HepG2 (cell line): ENCODE measurements around the gene KRTAP5-6. TPM values are rescaled to one million over a fixed set of nuclear protein-coding genes. Genes with fewer than 3 reads are reported as not detected.

Source experiments
- DBP ChIP-seq: sonication (generic); formaldehyde crosslinking; IDR thresholded peaks from 2 replicates; pipeline ENCODE4 v1.4.0; 2020; ENCODE audit warnings: missing genetic modification reagents; ENCODE audit errors: not compliant biosample characterization
- HMGA1 ChIP-seq: sonication (generic); formaldehyde crosslinking; conservative IDR thresholded peaks from 2 replicates; pipeline ENCODE4 v1.4.0; 2020; ENCODE audit warnings: missing genetic modification reagents
- ZNF350 ChIP-seq: sonication (generic); formaldehyde crosslinking; IDR thresholded peaks from 2 replicates; pipeline ENCODE4 v1.4.0; 2020; ENCODE audit warnings: mild to moderate bottlenecking, low read depth, missing genetic modification reagents, borderline replicate concordance
- polyA plus RNA-seq, 8 experiments: library from polyadenylated mRNA; depleted of rRNA in 3 of 8; stranded (reverse) in 7 of 8; unstranded in 1 of 8; fragments of >200 nt; fragmentation: Illumina TruSeq in 4 of 8; extraction: Trizol in 4 of 8; gene quantifications; 2 replicates each; pipeline versions ENCODE4 v1.2.1 to v1.2.3, GENCODE V29; 2011 to 2016; ENCODE audit warnings: low read depth in 4 of 8, missing spikeins in 1 of 8, mixed read lengths in 1 of 8; ENCODE audit not compliant: insufficient read depth in 1 of 8
- total RNA-seq, 5 experiments: library from RNA; depleted of rRNA; stranded (reverse); fragments of >200 nt; fragmentation: Illumina TruSeq; extraction: Trizol; gene quantifications; 2 replicates each; pipeline ENCODE4 v1.2.3, GENCODE V29; 2016; ENCODE audit warnings: low read depth in 1 of 5
- TF ChIP-seq, protein P1 (sequence below): IDR thresholded peaks from 2 replicates; pipeline ENCODE4 v1.6.1; 2012; ENCODE audit warnings: low read length, improper control_type of control experiment
- TF ChIP-seq, protein P2 (sequence below): sonication (generic); formaldehyde crosslinking; IDR thresholded peaks from 2 replicates; pipeline ENCODE4 v1.5.1; 2020; ENCODE audit warnings: mild to moderate bottlenecking, missing genetic modification reagents, moderate library complexity
- TF ChIP-seq, protein P3 (sequence below): sonication (generic); formaldehyde crosslinking; IDR thresholded peaks from 2 replicates; pipeline ENCODE4 v1.4.0; 2020; ENCODE audit warnings: missing genetic modification reagents, mild to moderate bottlenecking, borderline replicate concordance
- TF ChIP-seq, protein P4 (sequence below): sonication (generic); formaldehyde crosslinking; IDR thresholded peaks from one replicate; pipeline ENCODE4 v1.5.1; 2020; ENCODE audit warnings: mild to moderate bottlenecking, missing genetic modification reagents; ENCODE audit errors: not compliant biosample characterization

KRTAP5-6 gene
- total and polyA plus RNA-seq, 2 of the 13 experiments (the other 11 are each of a cell fraction or from before 2014, with no cell fraction given): not detected

DNA sequence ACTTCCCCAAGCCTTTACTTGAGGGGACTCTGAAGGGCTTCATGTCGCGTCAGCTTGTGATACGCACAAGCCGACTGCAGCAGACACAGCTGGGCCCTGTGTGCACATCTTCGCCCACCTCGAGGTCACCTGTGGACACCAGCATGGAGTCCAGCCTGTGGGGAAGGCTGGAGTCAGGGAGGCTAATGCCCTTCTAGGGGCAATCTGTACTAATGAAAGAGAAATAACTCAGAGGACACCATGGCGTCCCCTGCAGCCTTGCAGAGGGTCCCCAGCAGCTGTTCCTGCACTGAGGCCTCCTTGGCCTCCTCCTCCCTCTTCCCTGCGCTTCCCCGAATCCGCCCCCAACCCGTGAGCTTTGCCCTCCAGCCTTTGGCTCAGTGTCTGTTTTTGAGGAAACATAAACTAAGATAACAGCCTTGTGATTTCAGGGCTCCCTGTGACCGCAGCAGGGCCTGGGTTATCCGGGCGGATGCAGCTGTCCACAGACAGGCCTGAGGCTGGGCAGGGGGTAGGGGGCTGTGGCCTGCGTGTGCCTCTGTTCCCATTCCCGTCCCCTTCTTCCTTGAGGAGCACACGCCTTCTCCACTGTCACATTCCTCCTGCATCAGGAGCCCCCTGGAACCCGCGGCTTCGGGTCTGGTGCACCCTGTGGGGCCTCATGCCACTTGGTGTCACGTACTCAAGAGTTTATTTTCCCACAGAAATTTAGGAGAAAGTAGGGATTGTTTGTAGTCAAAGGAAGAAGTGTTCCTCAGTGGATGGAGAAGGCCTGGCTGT, 42.4 kb upstream of the KRTAP5-6 start (continued):
- TF ChIP-seq, protein P1, sequence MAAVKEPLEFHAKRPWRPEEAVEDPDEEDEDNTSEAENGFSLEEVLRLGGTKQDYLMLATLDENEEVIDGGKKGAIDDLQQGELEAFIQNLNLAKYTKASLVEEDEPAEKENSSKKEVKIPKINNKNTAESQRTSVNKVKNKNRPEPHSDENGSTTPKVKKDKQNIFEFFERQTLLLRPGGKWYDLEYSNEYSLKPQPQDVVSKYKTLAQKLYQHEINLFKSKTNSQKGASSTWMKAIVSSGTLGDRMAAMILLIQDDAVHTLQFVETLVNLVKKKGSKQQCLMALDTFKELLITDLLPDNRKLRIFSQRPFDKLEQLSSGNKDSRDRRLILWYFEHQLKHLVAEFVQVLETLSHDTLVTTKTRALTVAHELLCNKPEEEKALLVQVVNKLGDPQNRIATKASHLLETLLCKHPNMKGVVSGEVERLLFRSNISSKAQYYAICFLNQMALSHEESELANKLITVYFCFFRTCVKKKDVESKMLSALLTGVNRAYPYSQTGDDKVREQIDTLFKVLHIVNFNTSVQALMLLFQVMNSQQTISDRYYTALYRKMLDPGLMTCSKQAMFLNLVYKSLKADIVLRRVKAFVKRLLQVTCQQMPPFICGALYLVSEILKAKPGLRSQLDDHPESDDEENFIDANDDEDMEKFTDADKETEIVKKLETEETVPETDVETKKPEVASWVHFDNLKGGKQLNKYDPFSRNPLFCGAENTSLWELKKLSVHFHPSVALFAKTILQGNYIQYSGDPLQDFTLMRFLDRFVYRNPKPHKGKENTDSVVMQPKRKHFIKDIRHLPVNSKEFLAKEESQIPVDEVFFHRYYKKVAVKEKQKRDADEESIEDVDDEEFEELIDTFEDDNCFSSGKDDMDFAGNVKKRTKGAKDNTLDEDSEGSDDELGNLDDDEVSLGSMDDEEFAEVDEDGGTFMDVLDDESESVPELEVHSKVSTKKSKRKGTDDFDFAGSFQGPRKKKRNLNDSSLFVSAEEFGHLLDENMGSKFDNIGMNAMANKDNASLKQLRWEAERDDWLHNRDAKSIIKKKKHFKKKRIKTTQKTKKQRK: no peak
- TF ChIP-seq, protein P2, sequence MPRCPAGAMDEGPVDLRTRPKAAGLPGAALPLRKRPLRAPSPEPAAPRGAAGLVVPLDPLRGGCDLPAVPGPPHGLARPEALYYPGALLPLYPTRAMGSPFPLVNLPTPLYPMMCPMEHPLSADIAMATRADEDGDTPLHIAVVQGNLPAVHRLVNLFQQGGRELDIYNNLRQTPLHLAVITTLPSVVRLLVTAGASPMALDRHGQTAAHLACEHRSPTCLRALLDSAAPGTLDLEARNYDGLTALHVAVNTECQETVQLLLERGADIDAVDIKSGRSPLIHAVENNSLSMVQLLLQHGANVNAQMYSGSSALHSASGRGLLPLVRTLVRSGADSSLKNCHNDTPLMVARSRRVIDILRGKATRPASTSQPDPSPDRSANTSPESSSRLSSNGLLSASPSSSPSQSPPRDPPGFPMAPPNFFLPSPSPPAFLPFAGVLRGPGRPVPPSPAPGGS (CRISPR knock-in tag): peak; percentile 55; the same call in 1 of the 2 replicates
- TF ChIP-seq HMGA1 (CRISPR knock-in tag) (no peak), ZNF350 (CRISPR knock-in tag) (peak; percentile 69), DBP (no peak)
- TF ChIP-seq, protein P3, sequence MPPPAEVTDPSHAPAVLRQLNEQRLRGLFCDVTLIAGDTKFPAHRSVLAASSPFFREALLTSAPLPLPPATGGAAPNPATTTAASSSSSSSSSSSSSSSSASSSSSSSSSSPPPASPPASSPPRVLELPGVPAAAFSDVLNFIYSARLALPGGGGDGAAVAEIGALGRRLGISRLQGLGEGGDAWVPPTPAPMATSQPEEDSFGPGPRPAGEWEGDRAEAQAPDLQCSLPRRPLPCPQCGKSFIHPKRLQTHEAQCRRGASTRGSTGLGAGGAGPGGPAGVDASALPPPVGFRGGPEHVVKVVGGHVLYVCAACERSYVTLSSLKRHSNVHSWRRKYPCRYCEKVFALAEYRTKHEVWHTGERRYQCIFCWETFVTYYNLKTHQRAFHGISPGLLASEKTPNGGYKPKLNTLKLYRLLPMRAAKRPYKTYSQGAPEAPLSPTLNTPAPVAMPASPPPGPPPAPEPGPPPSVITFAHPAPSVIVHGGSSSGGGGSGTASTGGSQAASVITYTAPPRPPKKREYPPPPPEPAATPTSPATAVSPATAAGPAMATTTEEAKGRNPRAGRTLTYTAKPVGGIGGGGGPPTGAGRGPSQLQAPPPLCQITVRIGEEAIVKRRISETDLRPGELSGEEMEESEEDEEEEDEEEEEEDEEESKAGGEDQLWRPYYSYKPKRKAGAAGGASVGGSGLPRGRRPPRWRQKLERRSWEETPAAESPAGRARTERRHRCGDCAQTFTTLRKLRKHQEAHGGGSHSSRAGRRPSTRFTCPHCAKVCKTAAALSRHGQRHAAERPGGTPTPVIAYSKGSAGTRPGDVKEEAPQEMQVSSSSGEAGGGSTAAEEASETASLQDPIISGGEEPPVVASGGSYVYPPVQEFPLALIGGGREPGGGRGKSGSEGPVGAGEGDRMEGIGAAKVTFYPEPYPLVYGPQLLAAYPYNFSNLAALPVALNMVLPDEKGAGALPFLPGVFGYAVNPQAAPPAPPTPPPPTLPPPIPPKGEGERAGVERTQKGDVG (CRISPR knock-in tag): peak; percentile 99; the same call in 1 of the 2 replicates
- TF ChIP-seq, protein P4, sequence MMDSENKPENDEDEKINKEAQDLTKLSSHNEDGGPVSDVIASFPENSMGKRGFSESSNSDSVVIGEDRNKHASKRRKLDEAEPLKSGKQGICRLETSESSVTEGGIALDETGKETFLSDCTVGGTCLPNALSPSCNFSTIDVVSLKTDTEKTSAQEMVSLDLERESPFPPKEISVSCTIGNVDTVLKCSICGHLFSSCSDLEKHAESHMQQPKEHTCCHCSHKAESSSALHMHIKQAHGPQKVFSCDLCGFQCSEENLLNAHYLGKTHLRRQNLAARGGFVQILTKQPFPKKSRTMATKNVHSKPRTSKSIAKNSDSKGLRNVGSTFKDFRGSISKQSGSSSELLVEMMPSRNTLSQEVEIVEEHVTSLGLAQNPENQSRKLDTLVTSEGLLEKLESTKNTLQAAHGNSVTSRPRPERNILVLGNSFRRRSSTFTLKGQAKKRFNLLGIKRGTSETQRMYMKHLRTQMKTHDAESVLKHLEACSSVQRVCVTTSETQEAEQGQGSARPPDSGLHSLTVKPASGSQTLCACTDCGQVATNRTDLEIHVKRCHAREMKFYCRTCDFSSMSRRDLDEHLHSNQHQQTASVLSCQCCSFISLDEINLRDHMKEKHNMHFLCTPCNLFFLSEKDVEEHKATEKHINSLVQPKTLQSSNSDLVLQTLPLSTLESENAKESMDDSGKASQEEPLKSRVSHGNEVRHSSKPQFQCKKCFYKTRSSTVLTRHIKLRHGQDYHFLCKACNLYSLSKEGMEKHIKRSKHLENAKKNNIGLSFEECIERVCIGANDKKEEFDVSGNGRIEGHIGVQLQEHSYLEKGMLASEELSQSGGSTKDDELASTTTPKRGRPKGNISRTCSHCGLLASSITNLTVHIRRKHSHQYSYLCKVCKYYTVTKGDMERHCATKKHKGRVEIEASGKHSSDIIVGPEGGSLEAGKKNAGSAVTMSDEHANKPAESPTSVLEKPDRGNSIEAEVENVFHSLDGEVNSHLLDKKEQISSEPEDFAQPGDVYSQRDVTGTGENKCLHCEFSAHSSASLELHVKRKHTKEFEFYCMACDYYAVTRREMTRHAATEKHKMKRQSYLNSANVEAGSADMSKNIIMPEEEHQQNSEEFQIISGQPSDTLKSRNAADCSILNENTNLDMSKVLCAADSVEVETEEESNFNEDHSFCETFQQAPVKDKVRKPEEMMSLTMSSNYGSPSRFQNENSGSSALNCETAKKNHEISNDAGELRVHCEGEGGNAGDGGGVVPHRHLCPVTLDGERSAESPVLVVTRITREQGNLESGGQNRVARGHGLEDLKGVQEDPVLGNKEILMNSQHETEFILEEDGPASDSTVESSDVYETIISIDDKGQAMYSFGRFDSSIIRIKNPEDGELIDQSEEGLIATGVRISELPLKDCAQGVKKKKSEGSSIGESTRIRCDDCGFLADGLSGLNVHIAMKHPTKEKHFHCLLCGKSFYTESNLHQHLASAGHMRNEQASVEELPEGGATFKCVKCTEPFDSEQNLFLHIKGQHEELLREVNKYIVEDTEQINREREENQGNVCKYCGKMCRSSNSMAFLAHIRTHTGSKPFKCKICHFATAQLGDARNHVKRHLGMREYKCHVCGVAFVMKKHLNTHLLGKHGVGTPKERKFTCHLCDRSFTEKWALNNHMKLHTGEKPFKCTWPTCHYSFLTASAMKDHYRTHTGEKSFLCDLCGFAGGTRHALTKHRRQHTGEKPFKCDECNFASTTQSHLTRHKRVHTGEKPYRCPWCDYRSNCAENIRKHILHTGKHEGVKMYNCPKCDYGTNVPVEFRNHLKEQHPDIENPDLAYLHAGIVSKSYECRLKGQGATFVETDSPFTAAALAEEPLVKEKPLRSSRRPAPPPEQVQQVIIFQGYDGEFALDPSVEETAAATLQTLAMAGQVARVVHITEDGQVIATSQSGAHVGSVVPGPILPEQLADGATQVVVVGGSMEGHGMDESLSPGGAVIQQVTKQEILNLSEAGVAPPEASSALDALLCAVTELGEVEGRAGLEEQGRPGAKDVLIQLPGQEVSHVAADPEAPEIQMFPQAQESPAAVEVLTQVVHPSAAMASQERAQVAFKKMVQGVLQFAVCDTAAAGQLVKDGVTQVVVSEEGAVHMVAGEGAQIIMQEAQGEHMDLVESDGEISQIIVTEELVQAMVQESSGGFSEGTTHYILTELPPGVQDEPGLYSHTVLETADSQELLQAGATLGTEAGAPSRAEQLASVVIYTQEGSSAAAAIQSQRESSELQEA: no peak
